ENCODE measurements around the gene YPEL1. TPM values are rescaled to one million over a fixed set of nuclear protein-coding genes. Genes with fewer than 3 reads are reported as not detected.

The YPEL1 gene
- total RNA-seq, 1 experiment from 2014 or later: 1.2 TPM

DNA sequence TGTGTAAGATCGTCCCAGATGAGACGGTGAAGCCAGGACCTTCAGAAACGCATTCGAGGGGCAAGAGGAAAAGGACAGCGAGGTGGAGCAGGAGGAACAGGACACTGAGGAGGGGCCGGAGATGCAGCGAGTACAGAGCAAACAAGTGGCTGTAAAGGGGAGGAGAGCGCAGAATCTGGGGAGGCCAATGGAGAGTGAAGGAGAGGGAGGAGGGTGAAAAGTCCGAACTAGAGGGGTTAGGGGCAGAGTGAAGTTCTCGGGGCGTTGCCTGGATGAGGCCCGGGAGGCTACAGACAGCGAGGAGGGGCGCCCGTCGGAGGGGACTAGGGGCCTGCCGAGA, 78.6 kb downstream of the YPEL1 start:
- Histone ChIP-seq H3K9me3 (no peaks in the 10 kb centered on the region), H3K27me3 (replicated peaks; ENCODE audit: control insufficient read depth, insufficient read depth, low read length) (no peaks in the 10 kb centered on the region), H3K4me1 (peaks cover 21% of the 10 kb centered on the region), H3K4me3 (ENCODE audit: low read depth, low read length) (peak overlapping the region; percentile 67), H3K36me3 (ENCODE audit: control insufficient read depth, insufficient read depth, low read length) (no peaks in the 10 kb centered on the region)
- no peak for DNase-seq
- H3K27me3 Mint-ChIP-seq (ENCODE audit: insufficient read depth, unreplicated experiment): no peaks in the 10 kb centered on the region
- H3K27ac Mint-ChIP-seq (ENCODE audit: unreplicated experiment): peak overlapping the region; percentile 78
- no TSS peak for BruUV-seq (replicated peaks)
- CTCF ChIA-PET: interaction anchor here (1.3 kb wide), 1 partner anchor 10 kb away, joined by 3 read pairs; no protein-coding TSS in a partner anchor
- H3K9me3 Mint-ChIP-seq (ENCODE audit: unreplicated experiment): no peaks in the 10 kb centered on the region
- POLR2A ChIA-PET: interaction anchor here (0.6 kb wide), 1 partner anchor 9 kb away, joined by 4 read pairs; the partner anchor contains the start of gene PPIL2
- peaks cover 39% of the 10 kb centered on the region for H3K36me3 Mint-ChIP-seq (ENCODE audit: insufficient read depth, unreplicated experiment)
- H3K4me3 Mint-ChIP-seq (ENCODE audit: unreplicated experiment): peak overlapping the region; percentile 77
- peaks cover 13% of the 10 kb centered on the region for H3K4me1 Mint-ChIP-seq (ENCODE audit: low read depth, unreplicated experiment)
- intact Hi-C loops (cut with micrococcal nuclease; ENCODE audit: unreplicated experiment): no loop called here
- TF ChIP-seq, protein P1, sequence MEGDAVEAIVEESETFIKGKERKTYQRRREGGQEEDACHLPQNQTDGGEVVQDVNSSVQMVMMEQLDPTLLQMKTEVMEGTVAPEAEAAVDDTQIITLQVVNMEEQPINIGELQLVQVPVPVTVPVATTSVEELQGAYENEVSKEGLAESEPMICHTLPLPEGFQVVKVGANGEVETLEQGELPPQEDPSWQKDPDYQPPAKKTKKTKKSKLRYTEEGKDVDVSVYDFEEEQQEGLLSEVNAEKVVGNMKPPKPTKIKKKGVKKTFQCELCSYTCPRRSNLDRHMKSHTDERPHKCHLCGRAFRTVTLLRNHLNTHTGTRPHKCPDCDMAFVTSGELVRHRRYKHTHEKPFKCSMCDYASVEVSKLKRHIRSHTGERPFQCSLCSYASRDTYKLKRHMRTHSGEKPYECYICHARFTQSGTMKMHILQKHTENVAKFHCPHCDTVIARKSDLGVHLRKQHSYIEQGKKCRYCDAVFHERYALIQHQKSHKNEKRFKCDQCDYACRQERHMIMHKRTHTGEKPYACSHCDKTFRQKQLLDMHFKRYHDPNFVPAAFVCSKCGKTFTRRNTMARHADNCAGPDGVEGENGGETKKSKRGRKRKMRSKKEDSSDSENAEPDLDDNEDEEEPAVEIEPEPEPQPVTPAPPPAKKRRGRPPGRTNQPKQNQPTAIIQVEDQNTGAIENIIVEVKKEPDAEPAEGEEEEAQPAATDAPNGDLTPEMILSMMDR (IDR thresholded peaks at IDR 0.05; ENCODE audit: insufficient read depth in 1 of 2, low read depth in 1 of 2, low read length in 1 of 2, severe bottlenecking in 1 of 2, unreplicated experiment in 1 of 2): no peak

DNA sequence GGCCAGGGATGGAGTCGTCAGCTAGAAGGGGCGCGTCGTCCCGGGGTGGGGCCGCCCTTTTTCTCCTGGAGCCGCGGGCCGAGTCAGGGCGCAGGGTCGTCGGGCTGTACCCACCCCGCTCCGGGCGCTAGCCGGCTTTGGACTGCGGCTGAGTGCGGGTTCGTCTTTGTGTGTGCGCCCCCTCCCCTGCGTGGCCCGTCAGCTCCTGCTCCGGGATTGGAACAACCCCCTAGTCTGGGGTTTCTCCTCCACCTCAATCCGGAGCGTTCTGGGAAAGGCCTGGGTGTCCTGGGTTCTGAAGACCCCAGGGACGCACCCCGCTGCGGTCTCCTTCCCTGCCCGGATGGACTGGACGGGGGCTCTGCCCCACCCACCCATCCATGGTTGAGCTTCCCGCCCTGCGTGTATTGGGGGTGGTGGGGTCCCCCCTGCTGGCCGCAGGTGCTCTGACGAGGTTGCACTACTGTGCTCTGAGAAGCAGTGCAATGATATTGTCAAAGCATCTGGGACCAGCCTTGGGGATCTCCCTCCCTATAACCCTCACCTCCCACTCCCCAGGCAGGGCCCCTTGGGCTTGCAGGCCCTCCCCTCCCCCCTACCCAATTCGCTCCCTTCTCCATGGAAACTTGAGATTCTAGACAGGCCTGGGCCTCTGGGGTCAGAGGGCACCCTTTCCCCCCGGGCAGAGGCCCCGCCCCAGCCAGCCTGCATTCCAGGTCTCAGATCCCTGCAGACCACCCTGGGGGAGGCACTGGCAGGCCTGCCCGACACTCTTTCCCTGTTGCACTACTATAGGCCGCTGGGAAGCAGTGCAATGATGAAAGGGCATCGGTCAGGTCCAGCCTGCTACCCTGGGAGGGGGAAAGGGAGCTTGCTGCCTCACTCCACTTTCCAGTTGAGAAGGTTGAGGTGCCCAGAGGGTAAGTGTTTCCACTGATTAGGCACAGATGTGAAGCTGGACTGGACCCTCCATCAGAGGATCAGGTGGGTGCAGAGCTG, 82.7 kb downstream of the YPEL1 start:
- H3K9me3 Mint-ChIP-seq (ENCODE audit: unreplicated experiment): no peaks in the 10 kb centered on the region
- peak overlapping the region; percentile 81 for H3K27ac Mint-ChIP-seq (ENCODE audit: unreplicated experiment)
- peaks cover 21% of the 10 kb centered on the region for H3K4me1 ChIP-seq
- TF ChIP-seq, protein P1 (IDR thresholded peaks at IDR 0.05; ENCODE audit: insufficient read depth in 1 of 2, low read depth in 1 of 2, low read length in 1 of 2, severe bottlenecking in 1 of 2, unreplicated experiment in 1 of 2): no peak
- TSS peak; percentile 36 for BruUV-seq (replicated peaks)
- no peaks in the 10 kb centered on the region for H3K27me3 ChIP-seq (replicated peaks; ENCODE audit: control insufficient read depth, insufficient read depth, low read length)
- H3K4me3 ChIP-seq (ENCODE audit: low read depth, low read length): peak overlapping the region; percentile 58
- no peaks in the 10 kb centered on the region for H3K36me3 ChIP-seq (ENCODE audit: control insufficient read depth, insufficient read depth, low read length)
- peak overlapping the region; percentile 80 for H3K4me3 Mint-ChIP-seq (ENCODE audit: unreplicated experiment)
- intact Hi-C loops (cut with micrococcal nuclease; ENCODE audit: unreplicated experiment): no loop called here
- H3K9me3 ChIP-seq: no peaks in the 10 kb centered on the region
- peak in 1 of 2 experiments; percentile 54 for DNase-seq
- CTCF ChIA-PET: interaction anchor here (4.5 kb wide), 1 partner anchor 11 kb away, joined by 23 read pairs; the partner anchor contains the start of gene SDF2L1
- H3K36me3 Mint-ChIP-seq (ENCODE audit: insufficient read depth, unreplicated experiment): peaks cover 49% of the 10 kb centered on the region
- POLR2A ChIA-PET: interaction anchor here (1.1 to 2.0 kb wide), 3 partner anchors 11 to 24 kb away, joined by 3 to 15 read pairs (median 4); partner anchors contain the start of genes PPIL2 and SDF2L1
- no peaks in the 10 kb centered on the region for H3K27me3 Mint-ChIP-seq (ENCODE audit: insufficient read depth, unreplicated experiment)
- peaks cover 19% of the 10 kb centered on the region for H3K4me1 Mint-ChIP-seq (ENCODE audit: low read depth, unreplicated experiment)

DNA sequence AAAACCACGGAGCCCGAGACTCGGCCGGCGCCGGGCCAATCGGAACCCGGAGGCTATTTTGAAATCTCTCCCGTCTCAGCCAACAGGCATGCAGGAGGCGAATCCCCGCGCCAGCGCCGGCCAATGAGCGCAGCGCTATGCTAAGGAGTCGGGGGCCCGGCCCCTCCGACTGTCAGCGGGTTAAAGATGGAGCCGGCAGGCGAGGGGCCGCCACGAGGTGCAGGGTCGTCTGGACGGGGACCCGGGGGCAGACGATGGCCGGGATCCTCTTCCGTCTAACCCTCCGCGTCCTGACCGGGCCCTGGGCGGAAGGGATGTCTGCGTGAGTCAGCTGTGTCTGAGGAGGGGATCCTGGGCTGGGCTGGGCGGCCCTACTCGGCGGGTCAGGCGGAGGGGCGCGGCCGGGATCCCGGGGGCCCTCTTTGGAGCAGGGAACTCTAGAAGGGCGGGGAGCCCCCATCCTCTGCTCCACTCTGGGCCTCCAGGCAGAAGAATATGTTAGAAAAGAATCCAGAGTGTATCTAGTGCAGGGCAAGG, 83.5 kb downstream of the YPEL1 start:
- intact Hi-C loops (cut with micrococcal nuclease; ENCODE audit: unreplicated experiment): no loop called here
- Mint-ChIP-seq H3K4me1 (ENCODE audit: low read depth, unreplicated experiment) (peaks cover 19% of the 10 kb centered on the region), H3K27me3 (ENCODE audit: insufficient read depth, unreplicated experiment) (no peaks in the 10 kb centered on the region), H3K27ac (ENCODE audit: unreplicated experiment) (peak overlapping the region; percentile 81), H3K9me3 (ENCODE audit: unreplicated experiment) (no peaks in the 10 kb centered on the region), H3K4me3 (ENCODE audit: unreplicated experiment) (peak overlapping the region; percentile 80), H3K36me3 (ENCODE audit: insufficient read depth, unreplicated experiment) (peaks cover 45% of the 10 kb centered on the region)
- DNase-seq: peak; percentile 92 to 93
- ChIA-PET POLR2A (interaction anchor here (0.6 to 2.0 kb wide), 4 partner anchors 10 to 70 kb away, joined by 3 to 15 read pairs (median 4); partner anchors contain the start of genes PPIL2 and SDF2L1), CTCF (interaction anchor here (1.0 to 4.5 kb wide), 2 partner anchors 10 to 23 kb away, joined by 5 to 23 read pairs; partner anchors contain the start of gene SDF2L1)
- no peaks in the 10 kb centered on the region for H3K27me3 ChIP-seq (replicated peaks; ENCODE audit: control insufficient read depth, insufficient read depth, low read length)
- H3K36me3 ChIP-seq (ENCODE audit: control insufficient read depth, insufficient read depth, low read length): no peaks in the 10 kb centered on the region
- TF ChIP-seq, protein P1 (IDR thresholded peaks at IDR 0.05; ENCODE audit: insufficient read depth in 1 of 2, low read depth in 1 of 2, low read length in 1 of 2, severe bottlenecking in 1 of 2, unreplicated experiment in 1 of 2): no peak
- H3K9me3 ChIP-seq: no peaks in the 10 kb centered on the region
- no TSS peak for BruUV-seq (replicated peaks)
- H3K4me3 ChIP-seq (ENCODE audit: low read depth, low read length): peak overlapping the region; percentile 58
- H3K4me1 ChIP-seq: peaks cover 20% of the 10 kb centered on the region

Data from Caco-2 (cell line).